Jurkat, Clone E6-1 (cell line): ENCODE data around the gene GAST.

ENCODE experiments used
- DNase-seq: peaks from one replicate; pipeline ENCODE4 v3.0.0-alpha.2; 2011; ENCODE audit warnings: low read depth, low spot score
- H3K4me3 ChIP-seq: 2 replicates; pipeline ENCODE4 v1.5.1; 2011; ENCODE audit warnings: mild to moderate bottlenecking, low read length, control low read depth, moderate library complexity

GAST gene

DNA sequence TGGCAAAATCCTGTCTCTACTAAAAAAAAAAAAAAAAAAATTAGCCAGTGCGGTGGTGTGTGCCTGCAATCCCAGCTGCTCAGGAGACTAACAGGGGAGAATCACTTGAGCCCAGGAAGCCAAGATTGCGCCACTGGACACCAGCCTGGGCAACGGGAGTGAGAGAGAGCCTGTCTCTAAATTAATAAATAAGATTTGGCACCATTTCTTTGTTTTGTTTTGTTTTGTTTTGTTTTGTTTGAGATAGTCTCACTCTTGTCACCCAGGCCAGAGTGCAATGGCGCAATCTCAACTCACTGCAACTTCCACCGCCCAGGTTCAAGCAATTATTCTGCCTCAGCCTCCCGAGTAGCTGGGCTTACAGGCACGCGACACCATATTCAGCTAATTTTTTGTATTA is 9.4 kb upstream of the GAST start:
- DNase-seq: no peak
- H3K4me3 ChIP-seq: no peak overlapping the region

DNA sequence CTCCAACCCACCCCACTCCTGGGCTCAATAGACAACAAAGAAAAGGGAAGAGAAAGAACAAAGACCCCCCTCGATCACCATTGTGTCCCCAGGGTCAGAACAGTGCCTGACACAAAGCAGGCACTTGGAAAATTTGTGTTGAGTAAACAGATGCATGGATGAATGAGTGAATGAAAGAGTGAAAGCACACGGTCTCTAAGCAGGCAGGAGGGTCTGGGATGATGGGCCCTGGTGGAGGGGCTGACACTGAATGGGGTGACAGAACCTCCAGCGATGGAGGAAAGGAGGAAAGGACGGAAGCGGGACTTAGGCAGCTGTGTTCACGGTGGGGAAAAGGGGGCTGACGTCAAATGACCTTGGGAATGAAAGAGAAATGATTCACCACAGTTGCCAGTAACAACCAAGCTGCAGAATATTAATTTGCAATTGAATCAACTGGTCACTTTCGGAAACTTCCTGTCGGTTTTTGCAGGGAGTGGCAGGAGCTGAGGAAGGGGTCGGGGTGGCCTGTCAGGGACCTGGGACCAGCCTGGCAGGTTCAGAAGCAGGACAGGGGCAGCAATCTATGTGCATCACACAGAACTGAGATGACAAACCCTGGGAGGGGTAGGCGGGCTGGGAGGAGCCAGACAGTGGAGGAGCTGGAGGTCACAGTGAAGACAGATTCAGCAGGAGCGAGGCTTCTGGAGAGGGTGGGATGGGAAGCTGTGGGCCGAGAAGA is 6.7 kb upstream of the GAST start:
- DNase-seq: no peak
- no peak overlapping the region for H3K4me3 ChIP-seq

DNA sequence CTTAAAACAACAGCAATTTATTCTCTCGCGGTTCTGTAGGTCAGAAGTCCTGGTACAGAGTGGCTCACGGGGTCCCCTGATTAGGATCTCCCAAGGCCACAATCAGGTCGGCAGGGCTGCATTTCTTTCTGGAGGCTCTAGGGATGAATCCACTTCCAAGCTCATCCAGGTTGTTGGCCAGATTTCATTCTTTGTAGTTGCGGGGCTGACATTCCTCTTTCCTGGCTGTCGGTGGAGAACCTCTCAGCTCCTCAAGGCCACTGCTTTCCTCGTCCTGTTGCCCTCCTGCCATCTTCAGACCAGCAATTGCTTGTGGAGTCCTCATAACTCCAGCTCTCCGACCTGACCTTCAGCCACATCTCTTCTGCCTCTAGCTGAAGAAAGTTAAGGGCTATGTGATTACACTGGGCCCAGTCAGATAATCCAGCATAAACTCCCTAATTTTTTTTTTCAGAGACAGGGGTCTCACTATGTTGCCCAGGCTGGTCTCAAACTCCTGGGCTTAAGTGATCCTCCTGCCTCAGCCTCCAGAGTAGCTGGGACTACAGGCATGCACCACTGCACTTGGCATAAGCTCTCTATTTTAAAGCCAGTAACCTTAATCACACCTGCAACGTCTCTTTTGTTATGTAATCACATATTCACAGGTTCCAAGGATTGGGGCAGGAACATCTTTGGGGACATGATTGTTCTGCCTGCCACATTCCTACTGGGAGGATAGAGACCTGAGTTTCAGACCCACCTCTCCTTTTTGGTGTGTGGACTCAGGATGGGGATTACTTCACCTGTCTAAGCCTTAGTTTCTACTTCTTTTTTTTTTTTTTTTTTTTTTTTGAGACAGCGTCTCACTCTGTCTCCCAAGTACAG is 4.1 kb upstream of the GAST start:
- no peak for DNase-seq
- no peak overlapping the region for H3K4me3 ChIP-seq

DNA sequence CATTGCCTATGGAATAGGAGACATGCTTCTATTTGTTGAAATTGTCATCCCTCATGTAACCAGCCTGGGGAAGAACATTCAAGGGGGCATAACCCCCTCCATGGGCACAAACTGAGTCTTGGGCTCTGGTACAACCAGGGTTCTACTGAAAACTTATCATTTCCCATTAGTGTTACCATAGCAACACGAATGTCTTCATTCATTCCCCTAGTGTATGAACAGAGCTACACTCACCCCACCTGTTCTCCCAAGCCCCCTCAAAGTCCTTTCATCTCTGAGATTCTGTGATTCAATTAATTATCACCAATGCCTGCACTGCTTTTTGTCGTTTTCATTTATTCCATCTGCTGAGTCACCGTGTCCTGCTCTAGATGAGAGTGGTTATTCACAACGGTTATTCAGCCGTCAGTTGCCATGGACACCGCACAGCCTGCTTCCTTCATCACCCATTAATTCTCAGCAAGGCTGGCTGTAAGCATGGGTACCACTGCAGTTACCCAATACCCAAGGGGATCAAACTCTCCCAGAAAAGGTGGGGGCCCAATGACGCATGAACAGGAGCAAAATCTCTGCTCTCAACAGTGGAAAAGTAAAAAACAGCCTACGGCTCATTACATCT is 1.6 kb upstream of the GAST start:
- H3K4me3 ChIP-seq: no peak overlapping the region
- DNase-seq: no peak

DNA sequence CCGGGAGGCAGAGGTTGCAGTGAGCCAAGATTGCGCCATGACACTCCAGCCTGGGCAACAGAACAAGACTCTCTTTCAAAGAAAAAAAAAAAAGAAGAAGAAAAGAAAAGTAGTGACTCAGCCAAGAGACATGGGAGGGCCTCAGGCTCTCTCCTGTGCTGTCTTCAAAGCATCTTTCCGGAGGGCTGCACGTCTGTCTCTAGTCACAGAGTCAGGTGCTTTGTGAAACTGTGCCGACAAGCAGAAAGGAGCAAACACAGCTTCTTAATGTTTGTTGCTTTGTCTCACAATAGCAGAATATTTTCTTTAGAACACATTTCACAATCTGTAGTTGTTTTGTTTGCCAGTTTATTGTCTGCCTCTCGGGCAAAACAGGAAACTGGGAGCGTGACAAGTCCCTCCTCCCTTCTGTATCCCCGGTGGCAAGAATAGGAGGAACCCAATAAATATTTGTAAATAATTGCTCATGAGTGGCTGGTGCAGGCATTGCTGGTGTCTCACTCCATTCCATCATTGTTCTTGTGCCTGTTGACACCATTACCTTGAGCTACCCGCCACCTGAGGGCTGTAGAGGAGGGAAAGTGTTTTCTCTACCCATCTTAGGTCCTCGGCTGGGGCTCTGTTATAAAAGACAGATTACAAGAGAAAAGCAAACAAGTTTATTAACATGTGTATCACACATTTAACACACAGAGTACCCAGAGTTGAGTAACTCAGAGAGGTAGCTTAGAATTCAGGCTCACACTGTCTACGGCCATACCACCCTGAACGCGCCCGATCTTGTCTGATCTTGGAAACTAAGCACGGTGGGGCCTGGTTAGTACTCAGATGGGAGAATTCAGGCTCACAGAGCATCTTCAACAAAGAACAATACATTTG is 5.5 kb downstream of the GAST start:
- peak; percentile 52 for DNase-seq
- peak overlapping the region; percentile 9; the same call in 1 of the 2 replicates for H3K4me3 ChIP-seq

DNA sequence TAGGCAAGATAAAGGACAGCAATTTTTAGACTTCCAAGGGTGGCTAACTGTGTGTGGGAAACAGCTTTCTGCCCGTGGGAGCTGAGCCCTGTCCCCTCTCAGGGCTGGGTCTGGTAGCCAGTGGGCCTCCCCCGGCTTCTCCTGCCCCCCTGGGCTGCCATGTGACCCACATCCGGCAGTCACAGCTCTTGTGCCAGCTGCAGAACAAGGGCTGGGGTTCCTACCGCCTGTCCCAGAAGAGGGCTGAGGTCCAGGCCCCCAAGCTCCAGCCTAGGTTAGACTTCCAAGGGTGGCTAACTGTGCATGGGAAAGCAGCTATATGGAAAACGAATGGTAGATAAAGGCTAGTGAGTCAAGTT is 6.1 kb downstream of the GAST start:
- H3K4me3 ChIP-seq: no peak overlapping the region
- no peak for DNase-seq

DNA sequence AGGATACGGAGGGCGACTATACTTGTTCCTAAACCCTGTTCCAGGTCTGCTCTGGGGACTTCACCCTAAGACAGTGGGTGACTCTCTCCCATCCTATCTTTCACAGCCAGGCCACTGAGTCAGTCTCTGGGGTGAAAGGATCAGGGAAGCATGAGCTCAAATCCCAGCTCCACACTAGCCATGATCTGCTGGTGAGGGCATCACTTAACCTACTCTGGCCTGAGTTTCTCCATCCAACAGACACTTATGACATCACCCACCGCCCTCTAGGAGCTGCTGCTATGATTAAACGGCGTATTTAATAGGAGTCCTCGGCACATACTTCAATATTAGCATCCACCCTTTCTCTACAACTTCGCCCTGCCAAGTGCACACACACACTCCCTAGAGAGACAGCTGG is 10.1 kb downstream of the GAST start:
- no peak for DNase-seq
- H3K4me3 ChIP-seq: no peak overlapping the region

DNA sequence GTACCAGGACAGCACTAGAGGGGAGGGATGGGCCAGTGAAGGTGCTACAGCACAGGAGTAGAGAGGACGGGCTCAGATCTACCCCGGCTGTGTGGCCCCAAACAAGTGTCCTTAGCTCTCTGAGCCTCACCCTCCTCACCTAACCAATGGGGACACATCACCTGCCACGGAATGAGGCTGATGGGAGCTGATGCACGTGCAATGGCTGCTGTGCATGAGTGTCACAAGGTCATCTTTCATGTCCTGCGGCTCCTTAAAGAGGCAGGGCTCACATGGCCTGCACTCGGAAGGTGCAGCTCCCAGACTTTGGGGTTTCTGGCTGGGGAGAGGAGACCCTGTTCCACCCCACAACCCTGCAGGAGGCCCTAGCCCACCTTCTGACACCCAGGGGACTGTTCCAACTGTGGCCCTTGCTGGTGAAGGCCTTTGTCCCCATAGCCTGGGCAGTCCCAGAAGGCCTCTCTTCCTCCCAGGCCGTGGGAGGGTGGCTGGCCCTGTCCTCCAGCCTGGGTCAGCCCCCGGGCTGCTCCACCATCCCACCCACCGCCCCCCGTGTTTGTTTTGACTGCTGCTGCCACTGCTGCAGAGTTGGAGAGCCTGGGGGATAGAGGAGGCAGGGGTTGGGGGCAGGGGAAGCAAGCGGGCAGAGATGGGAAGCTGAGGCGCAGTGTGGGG is 11.8 kb downstream of the GAST start:
- no peak overlapping the region for H3K4me3 ChIP-seq
- no peak for DNase-seq

DNA sequence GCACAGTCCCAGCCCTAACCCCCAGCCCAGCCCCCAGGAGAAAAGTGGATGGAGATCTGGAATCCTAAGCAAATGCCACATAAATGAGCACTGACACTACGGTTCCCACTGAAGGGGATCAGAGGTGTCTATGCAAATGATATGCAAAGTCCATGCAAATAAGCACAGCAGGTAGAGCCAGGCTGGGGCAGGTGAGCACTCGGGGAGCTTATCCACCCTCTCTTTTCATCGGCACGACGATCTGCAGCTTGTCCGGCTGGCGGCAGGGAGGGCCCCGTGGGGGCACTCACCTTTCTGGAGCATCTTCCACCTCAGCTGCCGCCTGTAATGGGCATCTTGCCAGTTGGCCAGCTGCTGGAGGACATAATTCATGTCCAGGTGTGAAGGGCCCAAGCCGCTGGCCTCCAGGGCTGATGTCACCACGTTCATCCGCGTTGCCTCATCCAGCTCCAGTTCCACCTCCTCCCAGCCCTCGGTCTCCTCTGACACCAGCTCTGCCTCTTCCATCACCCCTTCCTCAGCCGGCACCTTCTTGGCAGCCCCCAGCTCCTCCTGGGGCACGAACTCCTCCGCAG is 12.4 kb downstream of the GAST start:
- no peak for DNase-seq
- no peak overlapping the region for H3K4me3 ChIP-seq

DNA sequence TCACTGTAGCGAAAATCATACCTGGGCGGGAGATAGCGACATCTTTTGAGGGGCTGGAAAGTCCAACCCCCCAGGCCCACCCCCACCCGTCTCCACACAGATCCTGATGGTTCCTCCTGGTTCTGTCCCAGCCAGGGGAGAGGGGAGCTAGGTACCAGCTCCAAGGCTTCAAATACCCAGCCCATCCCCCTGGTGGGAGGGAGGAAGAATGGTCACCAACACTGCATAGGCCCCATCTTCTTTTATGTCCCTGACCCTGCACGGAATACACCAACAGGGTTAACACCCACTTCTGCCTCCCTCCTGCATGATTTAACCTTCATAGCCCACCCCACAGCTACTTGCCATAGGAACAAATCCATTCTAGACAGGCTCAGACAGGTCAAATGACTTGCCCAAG is 13.0 kb downstream of the GAST start:
- DNase-seq: no peak
- no peak overlapping the region for H3K4me3 ChIP-seq

DNA sequence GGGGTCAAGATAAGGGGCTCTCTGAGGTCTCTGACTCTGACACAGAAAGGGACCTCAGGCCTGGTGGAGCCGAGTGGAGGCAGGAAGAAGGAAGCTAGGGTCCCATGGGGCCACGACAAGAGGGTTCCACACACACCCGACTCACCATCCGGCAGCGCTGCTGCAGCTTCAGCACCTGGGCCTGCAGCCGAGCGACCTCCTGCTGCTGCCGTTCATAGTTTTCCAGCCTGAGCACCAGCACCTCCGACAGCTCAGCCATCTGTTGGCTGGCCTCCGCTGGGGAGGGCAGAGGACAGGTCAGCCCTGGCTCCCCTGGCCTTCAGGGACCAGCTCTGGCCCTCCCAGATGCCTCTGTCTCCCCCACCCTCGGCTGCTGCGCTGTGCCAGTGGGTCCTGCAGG is 15.9 kb downstream of the GAST start:
- H3K4me3 ChIP-seq: no peak overlapping the region
- no peak for DNase-seq

DNA sequence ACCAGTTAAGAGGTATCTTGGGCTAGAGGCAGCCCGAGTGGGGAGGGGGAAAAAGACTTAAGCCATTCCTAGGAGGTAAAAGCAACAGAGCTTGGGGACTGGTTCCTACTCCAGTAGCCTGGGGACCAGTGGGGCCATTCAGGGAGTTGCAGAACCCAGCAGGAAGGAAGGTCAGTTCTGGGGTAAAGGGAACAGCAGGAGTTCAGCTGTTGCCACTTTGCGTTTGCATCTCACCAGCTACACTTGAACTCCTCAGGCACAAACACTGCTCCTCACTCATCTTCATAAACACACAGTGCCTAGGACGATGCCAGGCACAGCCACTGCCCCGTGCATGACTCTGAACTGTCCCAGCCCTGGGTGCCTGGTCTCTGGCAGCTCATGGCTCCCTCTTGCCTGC is 18.3 kb downstream of the GAST start:
- DNase-seq: no peak
- no peak overlapping the region for H3K4me3 ChIP-seq

DNA sequence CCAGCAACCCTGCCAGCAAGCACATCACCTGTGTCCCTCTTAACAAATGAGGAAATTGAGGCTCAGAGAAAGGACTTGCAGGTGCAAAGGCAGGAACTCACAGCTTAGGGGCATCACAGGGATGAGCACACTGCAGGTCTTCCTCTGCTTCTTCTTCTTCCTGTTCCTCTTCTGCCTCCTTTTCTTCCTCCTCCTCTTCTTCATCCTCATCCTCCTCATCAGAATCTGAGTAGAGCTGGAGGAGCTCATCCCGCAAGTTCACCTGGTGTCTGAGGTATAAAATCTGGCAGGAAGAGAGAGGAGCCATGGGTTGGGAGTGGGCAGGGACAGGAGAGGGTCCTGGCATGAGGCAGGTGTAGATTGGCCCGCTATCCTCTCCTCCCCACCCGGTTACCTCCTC is 19.7 kb downstream of the GAST start:
- H3K4me3 ChIP-seq: no peak overlapping the region
- no peak for DNase-seq

DNA sequence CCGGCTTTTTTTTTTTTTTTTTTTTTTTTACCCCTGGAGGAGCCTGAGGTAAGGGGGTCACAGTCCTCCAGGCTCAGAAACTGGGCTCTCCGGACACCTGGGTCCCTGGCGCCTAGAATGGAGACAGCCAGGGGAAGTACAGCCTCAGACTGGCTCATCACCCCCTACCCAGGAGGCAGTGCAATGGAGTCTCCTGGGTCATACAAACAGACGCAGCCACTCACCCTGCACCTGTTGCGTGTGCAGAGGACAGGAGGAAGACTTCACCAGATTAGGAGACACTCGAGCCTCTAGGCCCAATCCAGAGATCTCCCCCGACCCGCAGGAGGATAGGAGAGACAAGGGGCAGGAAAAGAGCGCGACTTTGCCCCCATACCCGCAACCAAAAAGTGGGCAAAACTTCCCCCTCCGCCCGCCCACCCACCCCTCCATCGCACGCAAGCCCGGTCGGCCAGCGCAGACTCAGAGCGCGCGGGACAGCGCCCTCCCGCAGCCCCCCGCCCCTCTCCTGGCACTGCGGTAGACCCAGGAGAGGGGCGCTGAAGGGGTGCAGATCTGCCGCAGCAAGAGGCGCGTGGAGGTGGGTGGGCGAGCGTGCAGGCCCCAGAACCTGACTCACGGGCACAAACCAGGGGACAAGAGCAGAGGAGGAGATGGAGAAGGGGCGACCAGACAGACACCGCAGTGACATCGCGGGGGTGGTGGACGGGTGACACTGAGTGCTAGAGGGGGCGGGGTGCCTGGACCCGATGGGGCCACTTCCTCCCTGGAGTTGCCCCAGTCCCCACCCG is 21.4 kb downstream of the GAST start:
- no peak for DNase-seq
- H3K4me3 ChIP-seq: no peak overlapping the region

DNA sequence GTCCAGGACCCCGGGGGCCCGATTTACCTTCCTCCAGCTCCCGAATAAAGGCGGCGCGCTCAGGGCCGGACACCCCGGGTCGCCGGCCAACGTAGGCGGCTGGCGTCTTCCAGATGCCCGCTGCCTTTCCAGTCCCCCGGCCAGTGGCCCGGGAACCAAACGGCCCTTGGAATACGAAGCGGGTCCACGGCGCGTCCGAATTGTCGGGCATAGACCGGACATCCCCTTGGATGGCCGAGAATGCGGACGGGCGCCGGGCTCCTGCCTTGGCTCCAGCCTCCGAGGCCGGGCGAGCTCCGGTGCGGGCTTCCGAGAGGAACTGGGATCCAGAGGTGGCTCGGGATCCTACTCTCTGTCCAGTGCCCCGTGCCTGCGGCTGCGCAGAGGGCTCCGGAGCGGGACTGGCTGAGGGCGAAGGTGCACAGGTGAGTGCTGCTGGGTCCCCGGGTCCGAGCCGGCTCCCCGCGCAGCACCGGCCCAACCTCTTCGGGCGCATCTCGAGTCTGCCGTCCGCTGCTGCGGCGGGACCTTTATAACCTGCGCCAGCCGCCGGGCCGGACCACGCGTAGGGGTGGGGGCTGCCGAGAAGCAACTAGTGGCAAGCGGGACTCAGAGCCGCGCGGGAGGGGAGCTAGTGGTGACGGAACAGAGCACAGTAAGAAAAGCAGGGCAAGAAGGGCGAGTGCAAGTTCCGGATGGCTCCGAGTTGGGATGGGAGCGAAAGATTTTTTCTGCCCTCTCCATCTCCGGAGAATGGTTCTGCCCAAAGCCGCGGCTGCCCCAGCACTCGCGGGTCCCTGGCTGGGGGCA is 22.2 kb downstream of the GAST start, which contains the start of gene HAP1:
Gene HAP1 (minus strand): TSS at position 505 of the 810 bp plus-strand sequence. CDS start 9 bp downstream, at position 496.
- no peak for DNase-seq

DNA sequence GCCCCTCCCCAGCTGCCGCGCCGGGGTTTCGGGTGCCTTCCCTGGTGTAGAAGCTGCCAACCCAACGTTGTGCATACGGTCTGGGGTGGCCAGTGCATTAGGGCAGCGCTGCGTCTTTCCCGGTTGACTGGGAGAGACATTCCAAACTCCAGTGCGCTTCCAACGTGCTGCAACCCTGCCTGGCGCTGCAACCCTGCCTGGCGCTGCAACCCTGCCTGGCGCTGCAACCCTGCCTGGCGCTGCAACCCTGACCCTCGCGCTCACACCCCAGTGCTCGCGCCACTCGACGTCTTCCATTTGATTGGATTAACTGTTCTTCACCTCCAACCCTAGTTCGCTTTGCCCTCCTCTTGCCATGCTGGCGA is 22.8 kb downstream of the GAST start:
- H3K4me3 ChIP-seq: no peak overlapping the region
- DNase-seq: no peak

More for the DNA sequence above, 22.2 kb downstream of the GAST start, which contains the start of gene HAP1:
- H3K4me3 ChIP-seq: no peak within 1 kb of the TSS

DNA sequence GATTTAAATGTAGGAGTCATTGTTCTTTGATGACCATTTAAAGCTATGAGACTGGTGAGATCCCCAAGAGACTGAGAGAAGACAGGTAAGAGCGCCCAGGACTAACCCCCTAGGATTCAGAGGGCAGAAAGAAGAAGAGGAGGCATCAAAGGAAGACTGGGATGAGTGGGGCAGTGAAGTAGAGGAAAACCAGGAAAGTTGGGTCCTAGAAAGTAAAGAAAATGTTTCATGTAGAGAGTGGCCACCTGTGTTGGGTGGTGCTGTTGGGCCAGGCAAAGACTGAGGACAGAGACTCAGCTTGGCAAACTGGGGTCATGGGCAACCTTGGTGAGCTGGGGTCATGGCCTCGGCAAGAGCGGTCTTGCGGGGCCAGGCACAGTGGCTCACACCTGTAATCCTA is 23.6 kb downstream of the GAST start:
- H3K4me3 ChIP-seq: no peak overlapping the region
- DNase-seq: no peak
